Smooth muscle cell of trachea (primary cell): ENCODE measurements around the gene ZRSR2. TPM values are rescaled to one million over a fixed set of nuclear protein-coding genes. Genes with fewer than 3 reads are reported as not detected.

Source experiments
- total RNA-seq: library from RNA; depleted of rRNA; stranded (reverse); fragments of >200 nt; gene quantifications from 2 replicates; pipeline ENCODE4 v1.2.1, GENCODE V29; 2014

Gene ZRSR2, protein sequence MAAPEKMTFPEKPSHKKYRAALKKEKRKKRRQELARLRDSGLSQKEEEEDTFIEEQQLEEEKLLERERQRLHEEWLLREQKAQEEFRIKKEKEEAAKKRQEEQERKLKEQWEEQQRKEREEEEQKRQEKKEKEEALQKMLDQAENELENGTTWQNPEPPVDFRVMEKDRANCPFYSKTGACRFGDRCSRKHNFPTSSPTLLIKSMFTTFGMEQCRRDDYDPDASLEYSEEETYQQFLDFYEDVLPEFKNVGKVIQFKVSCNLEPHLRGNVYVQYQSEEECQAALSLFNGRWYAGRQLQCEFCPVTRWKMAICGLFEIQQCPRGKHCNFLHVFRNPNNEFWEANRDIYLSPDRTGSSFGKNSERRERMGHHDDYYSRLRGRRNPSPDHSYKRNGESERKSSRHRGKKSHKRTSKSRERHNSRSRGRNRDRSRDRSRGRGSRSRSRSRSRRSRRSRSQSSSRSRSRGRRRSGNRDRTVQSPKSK
- 2.5 and 4.4 TPM in 2 replicates for total RNA-seq

DNA sequence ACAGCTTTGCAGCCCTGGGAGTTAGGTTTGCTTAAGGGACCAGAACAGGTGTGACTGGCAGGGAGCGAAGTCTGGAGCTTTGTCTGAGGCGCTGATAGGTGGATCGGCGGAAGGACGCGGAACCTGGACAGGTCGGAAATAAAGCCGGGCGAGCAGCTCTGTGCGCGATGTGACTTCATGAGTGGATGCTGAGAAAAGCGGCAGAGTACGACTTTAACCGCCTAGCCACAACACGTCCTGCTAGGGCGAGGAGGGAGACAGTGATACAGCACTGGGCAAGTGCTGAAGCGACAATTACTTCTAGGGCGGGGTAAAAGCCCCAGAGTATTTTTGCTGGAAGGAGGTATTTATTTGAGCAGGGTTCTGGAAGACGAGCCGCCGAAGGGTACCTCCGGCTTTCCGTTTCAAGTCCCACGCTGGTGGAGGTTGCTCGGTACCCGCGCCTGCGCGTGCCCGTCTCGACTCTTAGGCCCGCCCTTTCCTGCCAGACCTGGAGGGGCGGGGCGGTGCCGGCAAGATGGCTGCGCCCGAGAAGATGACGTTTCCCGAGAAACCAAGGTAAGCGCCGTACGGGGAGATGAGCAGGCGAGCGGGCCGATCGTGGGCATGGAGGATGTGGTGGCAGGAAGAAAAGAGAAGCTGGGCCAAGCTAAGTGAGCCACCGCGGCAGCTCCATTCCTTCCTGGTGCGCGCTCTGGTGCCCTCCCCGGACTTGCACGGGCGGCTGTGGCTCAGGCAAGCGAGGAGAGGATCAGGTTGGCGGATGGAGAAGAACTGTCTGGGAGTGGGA is at the start of gene ZRSR2:
TSS of gene ZRSR2 (plus strand) at position 506 of the 790 bp plus-strand sequence. CDS start at position 518, 12 bp downstream.

DNA sequence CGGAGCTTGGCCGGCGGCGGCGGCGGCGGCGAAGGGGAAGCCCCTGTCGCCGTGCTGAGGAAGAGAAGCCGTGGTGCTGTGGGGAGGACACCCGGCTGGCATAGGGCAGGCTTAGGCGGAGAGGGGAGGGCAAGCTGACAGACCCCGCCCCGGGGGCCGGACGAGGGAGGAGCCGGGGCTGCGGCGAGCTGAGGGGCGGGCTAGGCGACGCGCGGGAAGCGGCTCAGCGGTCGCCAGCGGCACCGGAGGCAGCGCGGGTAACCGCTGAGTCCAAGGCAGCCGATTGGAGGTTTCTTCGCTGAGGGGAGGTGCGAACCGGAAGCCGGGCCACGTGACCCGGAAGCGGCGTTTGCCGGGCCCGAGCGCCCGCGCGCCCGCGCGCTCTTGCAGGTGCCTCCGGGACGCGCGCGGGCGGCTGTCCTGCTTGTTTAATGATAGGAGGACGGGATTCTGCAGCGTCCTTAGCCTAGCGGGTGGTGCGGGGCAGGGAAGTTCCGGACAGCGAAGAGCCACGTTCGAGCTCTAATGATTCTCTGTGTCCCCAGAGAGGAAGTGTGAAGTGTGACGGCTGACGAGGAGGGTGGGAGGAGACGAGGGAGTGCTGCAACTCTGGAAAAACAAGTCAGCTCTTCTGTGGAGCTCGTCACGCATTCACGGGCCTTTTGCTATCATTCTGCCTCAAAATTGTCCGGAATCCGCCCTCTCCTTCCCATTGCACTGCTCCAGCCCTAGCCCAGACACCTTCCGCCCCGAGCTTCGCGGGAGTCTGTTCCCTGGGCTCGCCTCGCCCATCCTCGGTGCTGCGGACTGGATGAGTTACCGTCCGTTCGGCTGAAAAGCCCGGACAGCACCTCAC is 64.7 kb downstream of the ZRSR2 start, which contains the start of gene AP1S2:
TSS of gene AP1S2 (minus strand) at position 102 of the 856 bp plus-strand sequence. CDS start 2,289 bp downstream, outside the sequence.

Other genes with a start within 250 kb of the ZRSR2 start
- gene ACE2, start 189.5 kb upstream of the ZRSR2 start, total RNA-seq, result not detected in 2 replicates
- gene CLTRN, start 125.7 kb upstream of the ZRSR2 start, total RNA-seq, result 0.29 and 0.50 TPM in 2 replicates
- gene CA5B, start 52.2 kb upstream of the ZRSR2 start, total RNA-seq, result 7.9 and 15.0 TPM in 2 replicates
- gene AP1S2, start 64.3 kb downstream of the ZRSR2 start, total RNA-seq, result 25.5 and 49.0 TPM in 2 replicates